Spleen (tissue), 11 donors: ENCODE measurements around the gene SPRYD7. TPM values are rescaled to one million over a fixed set of nuclear protein-coding genes. Genes with fewer than 3 reads are reported as not detected.

Experiments
- DNase-seq: peaks from one replicate; pipeline ENCODE4 v3.0.0-alpha.2; 2020
- H3K27ac ChIP-seq, 8 donors: fragments of 200-600 bp; sonication (generic) in 7 of 8; 1 replicate in 4 of 8; 2 replicates in 4 of 8; pipeline versions ENCODE4 v1.5.0 to v1.8.0; 2016 to 2021; ENCODE audit warnings: inconsistent platforms in 4 of 8, mild to moderate bottlenecking in 4 of 8, moderate library complexity in 1 of 8
- H3K27me3 ChIP-seq, 7 donors: fragments of 200-600 bp; sonication (generic) in 6 of 7; replicated peaks in 1 of 7; 1 replicate in 4 of 7; 2 replicates in 3 of 7; pipeline versions ENCODE4 v1.5.0 to v1.8.0; 2016 to 2021; ENCODE audit warnings: inconsistent platforms in 3 of 7, mild to moderate bottlenecking in 1 of 7
- H3K36me3 ChIP-seq, 6 donors: fragments of 200-600 bp; sonication (generic) in 5 of 6; 1 replicate in 4 of 6; 2 replicates in 2 of 6; pipeline versions ENCODE4 v1.5.0 to v1.8.0; 2016 to 2021; ENCODE audit warnings: inconsistent platforms in 2 of 6
- H3K4me1 ChIP-seq, 6 donors: fragments of 200-600 bp; sonication (generic) in 5 of 6; 1 replicate in 3 of 6; 2 replicates in 3 of 6; pipeline versions ENCODE4 v1.5.0 to v1.8.0; 2016 to 2021; ENCODE audit warnings: inconsistent platforms in 3 of 6
- H3K4me3 ChIP-seq, 8 donors: fragments of 200-600 bp; sonication (generic) in 7 of 8; 1 replicate in 4 of 8; 2 replicates in 4 of 8; pipeline versions ENCODE4 v1.5.0 to v1.8.0; 2016 to 2021; ENCODE audit warnings: inconsistent platforms in 4 of 8, mild to moderate bottlenecking in 4 of 8, moderate library complexity in 2 of 8
- H3K9me3 ChIP-seq, 8 donors: fragments of 200-600 bp; sonication (generic) in 7 of 8; 1 replicate in 4 of 8; 2 replicates in 4 of 8; pipeline versions ENCODE4 v1.5.0 to v1.8.0; 2016 to 2021; ENCODE audit warnings: inconsistent platforms in 4 of 8
- CTCF ChIP-seq, 11 experiments: fragments of 200-600 bp in 7 of 11; fragments of 450-650 bp in 4 of 11; sonication (generic) in 4 of 11; IDR thresholded peaks in 8 of 11; conservative IDR thresholded peaks in 3 of 11; 1 replicate in 7 of 11; 2 replicates in 4 of 11; pipeline versions ENCODE4 v1.4.0 to v1.8.0; 2016 to 2021; ENCODE audit warnings: antibody characterized with exemption in 11 of 11, inconsistent platforms in 4 of 11, mild to moderate bottlenecking in 1 of 11
- POLR2A ChIP-seq, 3 donors: fragments of 450-650 bp; IDR thresholded peaks; one replicate each; pipeline ENCODE4 v1.5.1; 2017; ENCODE audit warnings: antibody characterized with exemption in 3 of 3, mild to moderate bottlenecking in 1 of 3
- POLR2AphosphoS5 ChIP-seq, 3 donors: sonication (generic); formaldehyde crosslinking; IDR thresholded peaks; one replicate each; pipeline ENCODE4 v1.5.1; 2017; ENCODE audit warnings: antibody characterized with exemption in 3 of 3
- WGBS, 5 donors: extraction: QIAGEN DNeasy Blood & Tissue Kit in 3 of 5; methylation state at CpG; one replicate each; pipeline versions ENCODE4 v1.1.5 to v1.1.7; 2013 to 2018; 5-methylcytosine and 5-hydroxymethylcytosine counted together
- intact Hi-C: fragments of 100-400 bp; cut with DNase I; formaldehyde crosslinking; loops from one replicate; pipeline ENCODE4 v1.15.0; 2023; ENCODE audit warnings: low total_unique reads
- polyA plus RNA-seq, 3 donors: library from polyadenylated mRNA; stranded (reverse); fragments of 200-250 nt; gene quantifications; one replicate each; pipeline ENCODE4 v1.2.1, GENCODE V29; 2013
- total RNA-seq, 7 donors: library from RNA; depleted of rRNA in 3 of 7; stranded (reverse); fragments of >200 nt in 3 of 7; fragmentation: NEBNext Ultra II Directional in 4 of 7; extraction: Animal tissue kit (Norgen Biotek cat#: 25700) in 4 of 7; gene quantifications; one replicate each; pipeline versions ENCODE4 v1.1.0 to v1.2.1, GENCODE V29; 2016 to 2021
- donor health status: healthy with polysubstance abuse.
- donor health status: DM: no; HTN: no; CAD: no; lungs with moderate emphysema.
- donor health status: DM: no; HTN: no; CAD: no.
- donor health status: Bipolar disorder and iron deficiency.
- donor health status: healthy.
- donor health status: DM: no; HTN: no; CAD: no.
- donor health status: DM: yes; HTN: yes; CAD: no.

The SPRYD7 gene
- total and polyA plus RNA-seq, 10 donors = 3.5 to 7.7 (median 4.9) TPM

DNA sequence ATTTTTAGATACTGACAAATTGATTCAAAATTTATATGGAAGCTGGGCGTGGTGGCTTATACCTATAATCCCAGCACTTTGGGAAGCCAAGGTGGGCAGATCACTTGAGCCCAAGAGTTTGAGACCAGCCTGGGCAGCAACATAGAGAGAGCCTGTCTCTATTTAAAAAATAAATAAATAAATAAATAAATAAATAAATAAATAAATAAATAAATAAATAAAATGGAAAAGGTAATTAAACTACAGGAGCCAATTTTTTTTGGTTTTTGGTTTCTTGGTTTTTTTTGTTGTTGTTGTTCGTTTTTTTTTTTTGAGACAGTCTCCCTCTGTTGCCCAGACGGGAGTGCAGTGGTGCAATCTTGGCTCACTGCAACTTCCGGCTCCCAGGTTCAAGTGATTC lies 31.3 kb upstream of the SPRYD7 start:
- no peaks in the 10 kb centered on the region for H3K27me3 ChIP-seq
- intact Hi-C loops = no loop called here
- no peak for DNase-seq
- H3K36me3 ChIP-seq = no peaks in the 10 kb centered on the region
- no peak overlapping the region for H3K4me3 ChIP-seq
- H3K4me1 ChIP-seq = no peaks in the 10 kb centered on the region
- H3K9me3 ChIP-seq = peaks cover 0 to 31% (median 21%) of the 10 kb centered on the region in 8 donors
- 88 to 98% (median 96%) methylated on average over 4 of the region's 4 CpGs for WGBS, 5 donors
- no peak overlapping the region for H3K27ac ChIP-seq
- TF ChIP-seq POLR2A (IDR thresholded peaks at IDR 0.05) (no peak), POLR2AphosphoS5 (IDR thresholded peaks at IDR 0.05) (no peak), CTCF (IDR thresholded peaks at IDR 0.05 in 8 of 11, conservative IDR thresholded peaks at IDR 0.05 in 3 of 11) (no peak)

DNA sequence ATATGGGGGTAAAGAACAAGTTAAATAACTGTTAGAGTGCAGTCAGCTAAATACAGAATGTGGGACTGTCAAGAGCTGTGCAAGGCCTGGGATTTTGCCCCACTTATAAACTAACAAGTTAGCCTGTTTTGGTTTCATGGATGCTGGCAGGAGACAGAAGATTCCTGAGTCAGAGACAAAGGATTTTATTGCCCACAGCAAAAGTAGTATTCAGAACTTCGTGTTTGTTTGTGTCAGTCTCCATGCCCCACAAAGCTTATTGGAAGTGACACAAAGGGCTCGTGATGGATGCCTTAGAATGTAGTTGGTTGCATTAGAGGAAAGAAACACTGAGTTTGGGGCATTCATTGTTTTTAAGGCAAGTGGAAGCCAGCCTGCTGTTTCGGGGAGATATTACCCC lies 22.2 kb upstream of the SPRYD7 start:
- Histone ChIP-seq H3K4me1 (no peaks in the 10 kb centered on the region), H3K4me3 (no peak overlapping the region), H3K27me3 (no peaks in the 10 kb centered on the region), H3K36me3 (no peaks in the 10 kb centered on the region), H3K27ac (no peak overlapping the region), H3K9me3 (peaks cover 0 to 31% (median 17%) of the 10 kb centered on the region in 8 donors)
- intact Hi-C loops = no loop called here
- WGBS, 5 donors = 85 to 95% (median 91%) methylated on average over 3 of the region's 3 CpGs
- no peak for DNase-seq
- TF ChIP-seq POLR2A (IDR thresholded peaks at IDR 0.05) (no peak), POLR2AphosphoS5 (IDR thresholded peaks at IDR 0.05) (no peak), CTCF (IDR thresholded peaks at IDR 0.05 in 8 of 11, conservative IDR thresholded peaks at IDR 0.05 in 3 of 11) (no peak)

DNA sequence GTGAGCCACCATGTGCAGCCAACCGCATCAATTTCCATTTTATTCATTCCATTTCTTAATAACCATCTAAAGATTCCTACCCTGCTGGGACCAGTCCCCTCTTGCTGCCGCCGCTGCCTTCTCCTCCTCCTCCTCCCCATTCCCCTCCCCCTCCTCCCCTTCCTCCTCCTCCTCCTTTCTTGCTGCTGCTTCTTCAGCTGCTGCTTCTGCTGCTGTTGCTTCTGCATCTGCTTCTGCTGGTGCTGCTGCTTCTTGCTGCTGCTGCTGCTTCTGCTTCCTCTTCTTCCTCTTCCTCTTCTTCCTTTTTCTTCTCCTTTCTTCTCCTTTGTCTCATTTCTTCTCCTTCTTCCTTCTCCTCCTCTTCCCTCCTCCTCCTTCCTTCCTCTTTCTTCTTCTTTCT lies 20.0 kb upstream of the SPRYD7 start:
- H3K27me3 ChIP-seq = no peaks in the 10 kb centered on the region
- H3K4me3 ChIP-seq = no peak overlapping the region
- intact Hi-C loops = no loop called here
- H3K9me3 ChIP-seq = peaks cover 0 to 12% (median 0%) of the 10 kb centered on the region in 8 donors
- DNase-seq = no peak
- no peaks in the 10 kb centered on the region for H3K36me3 ChIP-seq
- WGBS, 5 donors = 75 to 94% (median 82%) methylated on average over 3 of the region's 3 CpGs
- no peak for TF ChIP-seq POLR2A (IDR thresholded peaks at IDR 0.05)
- TF ChIP-seq CTCF (IDR thresholded peaks at IDR 0.05 in 8 of 11, conservative IDR thresholded peaks at IDR 0.05 in 3 of 11) = no peak
- no peak for TF ChIP-seq POLR2AphosphoS5 (IDR thresholded peaks at IDR 0.05)
- H3K4me1 ChIP-seq = no peaks in the 10 kb centered on the region
- no peak overlapping the region for H3K27ac ChIP-seq

- H3K4me1 ChIP-seq = no peaks in the 10 kb centered on the region
- no peak for TF ChIP-seq POLR2A (IDR thresholded peaks at IDR 0.05)
- TF ChIP-seq POLR2AphosphoS5 (IDR thresholded peaks at IDR 0.05) = no peak
- no peak for TF ChIP-seq CTCF (IDR thresholded peaks at IDR 0.05 in 8 of 11, conservative IDR thresholded peaks at IDR 0.05 in 3 of 11)
- H3K9me3 ChIP-seq = peaks cover 0 to 11% (median 0%) of the 10 kb centered on the region in 8 donors
- no peaks in the 10 kb centered on the region for H3K36me3 ChIP-seq
- H3K27ac ChIP-seq = no peak overlapping the region
- 83 to 92% (median 87%) methylated on average over 2 of the region's 2 CpGs for WGBS, 5 donors
- intact Hi-C loops = no loop called here
- H3K4me3 ChIP-seq = no peak overlapping the region
- no peaks in the 10 kb centered on the region for H3K27me3 ChIP-seq
- no peak for DNase-seq
Measured at GRCh38 chr13:49954674-49955455, 18.7 kb upstream of the SPRYD7 start.
